HG03108 (cell line): Measurements from ENCODE around the gene THSD4.
"Not testable (repeated sequence)": the region's sequence is repeated elsewhere in the genome, so short reads cannot be mapped to it uniquely, and the experiment has no call there.

Source experiments
- ATAC-seq: cut with Tn5 transposase; IDR thresholded peaks from one replicate; pipeline ENCODE4 v1.9.1; 2021; ENCODE audit warnings: moderate library complexity; ENCODE audit not compliant: unreplicated experiment

THSD4 gene

DNA sequence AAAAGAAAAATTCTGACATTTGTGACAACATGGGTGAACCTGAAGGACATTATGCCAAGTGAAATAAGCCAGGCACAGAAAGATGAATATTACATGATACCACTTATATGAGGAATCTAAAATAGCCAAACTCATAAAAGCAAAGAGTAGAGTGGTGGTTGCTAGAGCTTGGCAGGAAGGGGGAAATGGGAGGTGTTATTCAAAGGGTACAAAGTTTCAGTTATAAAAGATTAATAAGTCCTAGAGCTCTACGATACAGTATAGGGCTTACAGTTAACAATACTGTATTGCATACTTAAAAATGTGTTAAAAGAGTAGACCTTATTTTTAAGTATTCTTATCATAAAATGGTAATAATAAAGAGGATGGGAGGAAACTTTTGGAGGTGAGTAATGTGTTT lies 583.5 kb downstream of the THSD4 start:
- no peak for ATAC-seq

DNA sequence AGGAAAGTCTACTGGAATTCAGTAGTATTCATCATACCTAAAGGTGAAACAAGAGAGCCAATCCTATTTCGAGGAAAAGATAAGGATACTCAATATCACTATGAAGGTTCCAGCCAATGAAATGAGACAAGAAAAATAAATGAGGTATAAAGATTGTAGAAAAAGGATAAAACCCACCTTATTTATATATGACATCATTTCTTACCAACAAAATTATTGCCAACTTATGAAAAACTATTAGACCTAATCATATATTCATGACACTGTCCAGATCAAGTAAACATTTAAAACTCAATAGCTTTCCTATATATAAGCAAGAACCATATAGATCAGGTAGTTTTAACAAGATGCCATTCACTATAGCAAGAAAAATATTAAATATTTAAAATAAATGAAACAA lies 584.7 kb downstream of the THSD4 start:
- ATAC-seq = no peak

DNA sequence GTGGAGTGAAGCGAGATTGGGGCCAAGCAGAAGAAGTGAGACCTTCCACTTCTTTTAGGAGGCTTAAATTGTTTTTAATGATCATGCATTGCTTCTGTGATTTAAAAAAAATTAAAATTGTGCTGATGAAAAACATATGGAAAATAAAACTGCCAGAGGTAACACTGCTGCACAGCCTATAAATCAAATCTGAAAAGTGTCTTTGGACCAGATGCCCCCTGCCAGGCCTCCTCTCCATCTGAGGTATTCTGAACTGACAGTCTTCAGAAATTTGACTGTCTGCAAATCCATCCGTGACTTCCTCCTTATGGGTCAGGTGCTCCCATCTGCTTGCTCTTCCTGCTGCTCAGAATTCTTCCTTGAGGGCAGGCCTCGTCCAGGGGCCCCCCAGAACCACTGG lies 586.5 kb downstream of the THSD4 start:
- no peak for ATAC-seq

DNA sequence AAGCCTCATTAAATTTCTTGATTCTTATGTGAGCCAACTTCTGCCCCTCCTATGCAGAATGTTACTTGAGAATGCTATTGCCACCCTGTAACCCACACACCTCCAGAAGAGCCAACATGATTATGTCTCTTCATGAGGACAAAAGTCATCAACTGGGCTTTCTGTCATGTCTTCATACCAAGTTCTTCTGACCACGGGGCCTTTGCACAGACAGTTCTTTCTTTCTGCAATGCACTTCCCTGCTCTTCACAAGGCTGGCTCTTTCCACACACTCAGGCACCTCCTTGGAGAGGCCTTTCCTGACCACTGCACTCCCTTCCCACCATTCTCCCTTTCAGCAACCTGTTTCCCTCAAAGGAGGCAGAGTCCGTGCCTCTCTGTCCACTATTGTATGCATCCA lies 587.2 kb downstream of the THSD4 start:
- no peak for ATAC-seq

DNA sequence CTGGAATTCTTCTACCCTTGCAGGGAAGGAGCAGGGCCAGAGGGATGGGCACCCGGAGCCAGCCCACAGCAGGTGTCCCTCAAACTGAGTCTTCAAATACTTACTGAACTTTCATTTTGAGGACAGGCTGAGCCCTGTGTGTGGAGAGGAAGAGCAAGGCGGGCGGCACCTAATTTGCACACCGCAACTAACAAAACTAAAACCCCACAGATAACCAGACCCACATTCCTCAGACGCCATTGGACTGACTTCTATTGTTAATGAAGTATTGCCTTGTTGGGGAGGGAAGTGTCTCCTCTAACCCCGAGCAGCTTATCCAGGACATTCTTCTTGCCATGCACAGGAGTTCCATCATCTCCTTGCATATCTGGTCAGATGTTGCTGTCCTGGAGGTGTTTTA lies 589.9 kb downstream of the THSD4 start:
- no peak for ATAC-seq

DNA sequence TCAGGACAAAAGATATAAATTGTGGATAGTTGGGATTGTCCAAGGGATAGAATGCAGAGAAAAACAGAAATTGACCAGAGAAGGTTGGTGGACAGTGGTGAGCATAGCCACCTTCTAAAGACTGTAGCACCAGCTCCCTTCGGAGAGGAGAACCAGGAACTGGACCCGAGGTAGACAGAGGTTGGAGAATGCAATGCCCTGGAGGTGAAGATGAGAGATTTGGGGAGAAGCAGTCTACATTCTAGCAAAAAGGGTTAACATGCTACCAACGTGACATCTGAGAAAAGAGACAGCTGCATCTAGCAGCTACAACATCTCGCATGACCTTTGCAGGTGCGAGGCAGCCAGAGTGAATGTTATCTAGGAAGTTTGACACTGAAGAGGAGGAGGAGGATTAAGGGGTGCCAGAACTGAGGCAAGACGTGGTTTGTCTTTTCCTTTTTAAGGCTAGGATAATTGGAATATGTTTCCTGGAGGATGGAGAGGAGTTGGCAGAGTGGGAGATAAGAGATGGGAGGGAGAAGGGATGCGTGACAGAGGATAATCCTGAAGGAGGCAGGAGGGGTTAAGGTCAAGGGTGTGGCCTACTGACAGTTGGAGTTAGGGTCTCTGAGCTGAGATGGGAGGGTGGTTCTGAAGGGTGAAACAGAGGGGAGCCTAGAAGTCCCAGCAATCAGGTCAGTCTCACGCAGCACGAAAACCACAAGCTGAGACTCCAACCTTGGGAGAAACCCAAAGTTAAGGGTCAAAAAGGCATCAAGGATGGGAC lies 591.4 kb downstream of the THSD4 start:
- ATAC-seq = no peak

DNA sequence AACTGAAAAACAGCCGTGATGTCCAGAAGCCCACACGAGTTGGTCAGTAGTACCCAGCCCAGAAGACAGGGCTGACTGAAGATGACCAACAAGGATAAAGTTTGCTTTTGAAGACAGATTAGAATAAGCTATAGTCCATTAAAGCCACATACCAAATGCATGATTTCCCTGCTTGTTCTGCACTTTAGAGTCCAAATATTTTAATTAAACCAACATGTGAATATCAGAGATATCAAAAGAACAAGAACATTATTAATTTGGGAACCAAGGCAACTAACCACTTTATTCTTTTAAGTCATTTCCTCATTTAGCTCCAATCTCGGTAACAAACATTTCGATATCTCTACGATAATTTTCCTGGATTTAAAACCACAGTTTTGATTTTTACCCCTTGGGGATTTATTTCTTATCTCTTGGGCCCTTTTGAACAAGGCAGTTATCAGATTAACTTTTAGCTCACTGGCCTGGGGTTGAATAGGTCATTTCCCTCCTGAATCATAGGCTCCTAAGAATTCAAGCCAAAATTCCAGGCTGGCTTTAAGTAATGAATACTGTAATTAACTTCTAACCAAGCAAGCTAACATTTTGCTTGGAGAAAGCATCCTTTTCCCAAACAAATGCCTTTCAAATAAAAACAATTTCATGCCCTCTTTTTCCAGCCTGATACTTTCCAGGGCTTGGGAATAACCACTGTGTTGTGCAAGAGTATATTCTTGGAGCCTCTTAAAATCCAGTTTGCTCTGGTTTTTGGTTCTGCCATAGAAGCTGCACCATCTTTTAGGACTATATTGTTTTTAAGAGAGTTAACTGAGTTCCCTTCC lies 592.2 kb downstream of the THSD4 start:
- no peak for ATAC-seq

DNA sequence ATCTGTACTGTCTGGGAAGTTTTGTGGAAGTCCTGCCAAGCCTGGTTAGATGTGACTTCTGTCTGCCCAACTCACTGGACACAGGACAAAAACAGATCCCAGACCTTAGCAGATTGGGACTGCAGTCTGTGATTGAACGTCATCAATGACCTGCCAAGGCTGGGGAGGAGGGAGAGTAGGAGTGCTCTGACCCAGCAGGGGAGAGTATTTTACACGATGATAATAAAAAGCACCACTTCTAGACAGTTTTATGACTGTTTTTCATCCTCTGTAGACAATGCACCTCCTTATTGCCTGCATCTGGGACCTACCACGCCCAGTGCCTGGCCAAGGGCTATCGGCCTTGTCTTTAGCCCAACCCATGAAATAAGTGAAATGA lies 592.8 kb downstream of the THSD4 start:
- no peak for ATAC-seq

DNA sequence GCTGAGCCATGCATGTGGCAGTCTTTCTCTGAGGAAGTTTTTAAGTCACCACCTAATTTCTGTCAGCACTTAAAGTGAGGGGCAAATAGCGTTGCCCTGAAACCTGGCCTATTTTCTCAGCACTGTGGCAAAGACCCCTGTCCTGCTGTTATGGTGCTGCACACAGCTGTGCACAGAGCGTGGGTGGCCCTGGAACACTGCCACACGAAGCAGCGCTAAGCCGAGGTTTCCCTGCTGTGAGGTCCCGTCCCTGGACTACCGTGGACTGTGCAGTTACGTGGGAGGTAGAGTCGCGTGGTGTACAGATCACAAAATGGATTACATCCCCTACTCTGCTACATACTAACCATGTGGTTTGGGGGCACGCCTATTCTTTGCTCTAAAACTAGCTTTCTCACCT lies 593.5 kb downstream of the THSD4 start:
- ATAC-seq = no peak

DNA sequence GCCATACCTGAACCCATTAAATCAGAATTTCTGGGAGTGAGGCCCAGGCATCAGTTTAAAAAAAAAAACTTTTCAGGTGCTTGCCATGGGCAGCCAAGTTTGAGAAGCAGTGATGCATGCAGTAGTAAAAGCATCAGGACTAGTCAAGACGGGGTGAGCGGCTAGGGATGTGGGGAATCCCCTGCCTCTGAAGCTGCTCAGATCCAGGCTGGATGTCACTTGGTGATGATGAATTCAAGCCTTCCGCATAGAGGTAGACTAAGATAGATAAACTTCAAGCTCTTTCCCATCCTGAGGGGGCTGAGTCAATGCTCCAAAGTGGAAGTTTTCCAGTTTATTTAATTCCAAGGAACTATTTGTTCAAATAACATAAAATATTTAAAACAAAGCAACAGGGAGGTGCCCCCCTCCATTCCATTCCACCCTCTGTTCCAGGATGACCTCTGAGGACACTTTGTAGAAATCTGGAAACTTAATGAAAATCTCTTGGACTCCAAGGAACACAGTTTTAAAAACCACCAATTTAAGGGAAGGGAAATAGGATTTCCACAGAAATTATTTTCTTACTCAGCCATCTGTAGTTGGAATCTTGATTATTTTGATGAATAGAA lies 594.6 kb downstream of the THSD4 start:
- no peak for ATAC-seq

DNA sequence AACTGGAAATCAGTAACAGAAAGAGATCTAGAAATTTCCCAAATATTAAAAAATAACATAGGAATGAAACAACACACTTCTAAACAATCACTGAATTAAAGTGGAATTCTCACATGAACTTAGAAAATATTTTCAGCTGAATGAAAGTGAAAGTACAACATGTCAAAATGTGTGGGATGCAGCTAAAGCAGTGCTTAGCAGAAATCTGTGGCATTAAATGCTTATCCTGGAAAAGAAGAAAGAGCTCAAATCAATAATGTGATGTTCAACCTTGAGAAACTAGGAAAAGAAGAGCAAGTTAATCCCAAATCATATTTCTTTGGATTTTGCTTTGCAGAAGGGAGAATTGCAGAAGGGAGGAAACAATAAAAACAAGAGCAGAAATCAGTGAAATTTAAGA lies 596.9 kb downstream of the THSD4 start:
- ATAC-seq = no peak

DNA sequence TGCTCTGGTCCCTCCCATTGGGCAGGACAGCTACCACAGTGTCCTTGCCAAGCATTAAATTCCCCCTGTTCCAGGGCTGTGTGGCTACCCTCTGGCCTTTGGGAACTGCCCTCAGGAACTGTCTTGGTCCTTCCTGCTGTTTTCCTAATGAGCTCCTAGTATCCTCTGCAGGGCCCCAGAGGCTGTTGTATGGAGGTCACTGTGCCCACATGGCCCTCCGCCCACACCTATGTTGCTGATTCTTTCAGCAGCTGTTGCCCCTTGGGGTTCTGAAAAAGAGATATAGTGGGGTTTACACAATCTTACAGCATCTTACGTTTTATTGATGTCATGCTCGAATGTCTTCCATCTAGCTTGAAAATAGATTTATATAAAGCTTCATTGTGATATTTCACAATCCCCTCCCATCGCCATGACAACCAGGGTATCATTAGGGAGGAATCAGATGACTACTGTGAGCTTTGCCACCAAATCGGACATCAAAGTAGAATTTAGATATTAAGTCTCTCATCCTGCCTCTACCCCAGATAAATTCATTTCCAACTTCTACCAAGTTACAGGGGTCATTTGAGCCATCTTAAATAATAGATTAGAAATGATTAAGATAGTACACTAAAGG lies 598.0 kb downstream of the THSD4 start:
- no peak for ATAC-seq

DNA sequence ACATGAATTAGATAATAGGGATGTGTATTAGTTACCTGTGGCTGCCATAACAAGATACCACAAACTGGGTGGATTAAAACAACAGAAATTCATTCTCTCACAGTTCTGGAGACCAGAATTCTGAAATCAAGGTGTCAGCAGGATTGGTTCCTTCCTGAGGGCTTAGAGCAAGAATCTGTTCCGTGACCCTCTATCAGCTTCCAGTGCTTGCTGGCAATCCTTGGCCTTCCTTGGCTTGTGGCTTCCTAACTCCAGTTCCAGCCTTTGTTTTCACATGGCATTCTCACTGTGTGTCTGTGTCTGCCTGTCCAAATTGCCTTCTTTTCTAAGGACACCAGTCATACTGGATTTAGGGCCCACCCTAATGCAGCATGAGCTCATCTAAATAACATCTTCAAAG lies 600.6 kb downstream of the THSD4 start:
- no peak for ATAC-seq

DNA sequence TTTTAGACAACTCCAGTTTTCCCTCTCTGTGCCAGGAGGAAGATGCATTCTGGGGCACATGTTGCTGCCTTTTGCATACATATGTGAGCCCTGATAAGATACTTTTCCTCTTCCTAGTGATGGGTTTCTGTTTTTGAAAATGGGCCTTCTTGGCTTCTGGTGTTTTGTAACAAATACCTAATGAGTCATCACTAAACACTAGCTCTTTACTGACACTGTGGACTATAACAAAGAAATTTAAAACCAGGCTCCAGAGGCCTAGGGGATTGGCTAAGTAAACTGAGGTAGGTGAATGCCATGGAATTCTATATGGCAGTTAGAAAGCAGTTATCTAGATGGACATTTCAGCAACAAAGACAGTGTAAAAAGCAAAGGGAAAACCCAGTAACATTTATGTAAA lies 601.7 kb downstream of the THSD4 start:
- ATAC-seq = no peak

DNA sequence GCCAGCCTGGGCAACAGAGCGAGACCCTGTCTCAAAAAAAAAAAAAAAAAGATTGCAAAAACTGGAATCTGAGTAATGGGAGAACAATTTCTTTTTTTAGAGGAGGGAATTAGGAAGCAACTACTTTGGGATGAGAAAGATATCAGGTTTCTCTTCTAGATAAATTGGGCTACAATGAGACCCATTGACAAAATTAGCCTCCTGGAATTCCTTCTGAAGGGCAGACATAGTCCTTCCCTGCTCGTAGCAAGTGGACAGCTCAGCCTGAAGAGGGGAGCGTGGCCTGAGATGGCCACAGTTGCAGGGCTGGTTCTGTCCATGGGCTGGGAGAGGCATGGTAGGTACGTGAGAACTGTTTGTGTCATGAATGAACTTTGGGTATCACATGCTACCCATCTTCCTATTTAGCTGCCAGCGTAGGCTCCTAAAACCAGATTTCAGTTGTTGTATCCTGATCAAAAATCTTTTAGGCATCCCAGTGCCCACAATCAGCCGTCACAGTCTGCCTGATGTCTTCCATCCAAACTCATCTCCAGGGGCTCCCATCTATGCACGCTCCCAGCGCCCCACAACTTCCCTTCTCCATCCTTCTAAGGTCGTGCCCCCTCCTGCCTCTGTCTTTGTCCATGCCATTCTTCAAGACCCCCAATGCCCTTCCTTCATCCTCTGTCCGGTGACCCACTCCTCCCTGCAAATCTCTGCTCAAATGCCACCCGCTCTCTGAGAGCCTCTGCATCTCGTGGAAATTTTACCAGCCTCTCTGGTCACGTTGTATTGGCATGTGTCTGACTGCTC lies 603.0 kb downstream of the THSD4 start:
- ATAC-seq = no peak

DNA sequence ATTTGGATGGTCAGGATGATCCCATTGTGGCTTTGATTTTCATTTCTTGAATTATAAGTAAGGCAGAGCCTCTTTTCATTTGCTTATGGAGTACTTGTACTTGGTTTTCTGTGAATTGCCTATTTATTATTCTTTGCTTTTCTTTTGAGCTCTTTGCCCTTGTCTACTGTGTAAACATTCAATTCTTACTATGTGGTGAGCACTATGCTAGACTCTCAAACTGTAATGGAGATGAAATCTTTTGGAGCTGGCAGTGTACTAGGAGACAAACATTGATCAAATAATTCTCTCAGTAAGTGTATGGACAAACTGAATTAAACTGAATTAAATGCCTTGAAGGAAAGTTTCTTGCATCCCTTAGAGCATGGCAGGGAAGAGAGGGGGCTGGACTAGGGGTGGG lies 608.1 kb downstream of the THSD4 start:
- no peak for ATAC-seq

DNA sequence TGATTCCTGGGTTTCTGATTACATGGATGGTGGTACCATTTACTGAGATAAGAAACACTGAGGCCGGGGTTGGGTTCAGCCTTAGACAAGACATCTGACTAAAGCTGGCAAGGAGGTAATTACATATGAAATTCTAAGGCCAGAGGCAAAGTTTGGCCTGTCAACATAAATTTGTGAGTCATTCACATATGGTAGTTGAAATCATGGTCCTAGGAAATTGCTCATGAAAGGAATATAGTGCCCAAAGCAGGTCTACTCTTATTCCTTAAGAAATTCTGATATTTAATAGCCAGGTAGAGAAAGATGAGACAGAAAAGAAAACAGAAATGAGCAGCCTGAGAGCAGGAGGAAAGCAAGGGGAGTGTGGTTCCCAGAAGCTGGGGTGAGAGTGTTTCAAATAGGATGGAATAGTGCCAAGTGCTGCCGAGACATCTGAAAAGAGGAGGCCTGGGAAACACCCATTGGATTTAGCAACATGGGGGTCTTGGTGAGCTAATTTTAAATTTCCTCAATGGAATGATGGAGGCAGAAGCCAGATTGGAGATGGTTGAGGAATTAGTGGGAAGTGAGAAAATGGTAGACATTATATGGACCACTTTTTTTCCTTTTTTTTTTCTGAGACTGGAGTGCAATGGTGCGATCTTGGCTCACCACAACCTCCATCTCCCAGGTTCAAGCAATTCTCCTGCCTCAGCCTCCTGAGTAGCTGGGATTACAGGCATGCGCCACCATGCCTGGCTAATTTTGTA lies 610.1 kb downstream of the THSD4 start:
- not testable (repeated sequence) for ATAC-seq

DNA sequence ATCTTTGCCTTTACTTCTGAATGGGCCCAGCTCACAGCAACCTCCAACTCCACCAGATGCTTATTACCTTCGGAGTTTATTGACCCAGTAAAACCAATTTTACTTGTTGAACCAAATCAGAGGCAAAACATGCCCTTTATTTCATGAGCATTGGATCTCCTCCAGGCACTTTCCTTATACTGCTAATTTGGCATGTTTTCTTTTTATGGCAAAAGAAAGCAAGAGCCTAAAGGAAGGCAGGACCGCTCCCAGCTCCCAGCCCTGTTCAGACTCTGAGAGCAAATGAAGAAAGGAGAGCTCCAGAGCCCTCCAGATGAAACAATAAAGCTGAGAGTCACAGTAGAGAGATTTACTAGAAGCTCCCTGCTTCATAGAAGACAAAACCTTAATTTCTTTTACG lies 613.6 kb downstream of the THSD4 start:
- ATAC-seq = no peak

DNA sequence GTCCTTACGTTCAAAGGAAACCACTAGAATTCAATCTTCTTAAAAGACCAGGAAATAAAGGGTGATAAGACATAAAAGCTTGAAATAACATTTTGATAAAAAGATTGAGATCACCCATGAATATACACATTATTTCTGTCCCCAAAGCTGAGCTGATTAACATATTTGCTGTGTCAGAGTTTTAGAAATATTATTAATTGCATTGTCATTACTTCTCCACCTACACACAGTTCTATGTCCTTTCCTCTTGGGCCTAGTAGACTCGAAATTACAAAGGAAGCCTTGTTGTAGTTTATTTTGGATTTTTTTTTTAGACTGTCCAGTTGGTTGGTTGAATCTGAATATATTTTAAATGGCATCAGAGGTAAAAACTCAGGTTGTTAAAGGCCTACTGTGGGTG lies 614.0 kb downstream of the THSD4 start:
- no peak for ATAC-seq
